ENCODE measurements around the gene FGF1. TPM values are rescaled to one million over a fixed set of nuclear protein-coding genes. Genes with fewer than 3 reads are reported as not detected.

Gene FGF1
- total RNA-seq, 1 experiment from 2014 or later: 3.2 TPM

DNA sequence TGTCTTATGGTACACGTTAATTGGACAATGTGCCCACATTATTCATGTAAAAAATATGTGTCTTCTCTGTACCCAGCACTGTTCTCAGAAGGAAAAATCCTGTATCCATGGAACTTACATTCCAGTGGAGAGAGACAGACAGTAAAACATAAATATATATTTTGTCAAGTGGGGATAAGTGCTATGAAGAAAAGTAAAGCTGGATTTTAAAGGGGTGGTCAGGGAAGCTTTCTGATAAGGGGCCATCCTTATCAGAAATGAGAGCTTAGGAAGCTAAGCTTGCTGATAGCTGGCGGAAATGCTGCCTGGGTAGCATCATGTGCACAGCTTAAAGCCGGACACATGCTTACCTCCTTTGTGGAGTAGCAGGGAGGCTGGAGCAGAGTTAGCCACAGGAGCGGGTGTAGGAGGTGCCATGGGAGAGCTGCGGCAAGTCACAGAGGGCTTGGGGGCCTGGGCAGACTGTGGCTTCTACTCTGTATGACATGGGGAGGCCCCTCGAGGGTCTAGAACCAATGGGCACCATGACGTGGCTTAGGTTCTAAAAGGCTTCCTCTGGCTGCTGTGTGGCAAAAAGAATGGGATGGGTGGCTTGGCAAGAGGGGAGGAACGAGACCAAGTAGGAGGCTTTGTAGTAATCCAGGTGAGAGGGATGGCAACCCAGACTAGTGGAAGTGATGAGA, 141.7 kb downstream of the FGF1 start:
- Histone ChIP-seq H2AFZ (ENCODE audit: low read length) (no peak overlapping the region), H2AK5ac (ENCODE audit: insufficient read length, low read length) (no peak overlapping the region), H2BK120ac (ENCODE audit: low read depth, low read length, poor library complexity, severe bottlenecking) (no peak overlapping the region), H3K27ac (ENCODE audit: insufficient read length, low read depth, low read length) (no peak overlapping the region), H2BK15ac (ENCODE audit: low read depth, low read length) (no peak overlapping the region), H3K4ac (ENCODE audit: low read depth, low read length) (no peak overlapping the region), H3K4me1 (ENCODE audit: insufficient read depth, low read length) (peaks cover 7% of the 10 kb centered on the region; the same call in 1 of the 2 replicates), H3K23ac (ENCODE audit: insufficient read length, low read depth, low read length) (no peak overlapping the region), H3K9ac (ENCODE audit: extremely low read depth, insufficient read length, low read length) (no peak overlapping the region), H3K27me3 (ENCODE audit: insufficient read depth, low read length) (no peaks in the 10 kb centered on the region), H2BK20ac (ENCODE audit: low read depth, low read length, poor library complexity, severe bottlenecking) (no peak overlapping the region), H3K9me3 (ENCODE audit: control insufficient read depth, low read depth, low read length) (no peaks in the 10 kb centered on the region), H4K8ac (replicated peaks; ENCODE audit: insufficient read length, low read depth, low read length) (no peak overlapping the region), H4K5ac (ENCODE audit: insufficient read length, low read depth, low read length) (no peak overlapping the region), H3K79me1 (ENCODE audit: insufficient read depth, low read depth, low read length, poor library complexity, severe bottlenecking) (no peaks in the 10 kb centered on the region), H3K79me2 (ENCODE audit: insufficient read depth, low read length) (no peaks in the 10 kb centered on the region), H2BK5ac (ENCODE audit: insufficient read length, low read length) (no peak overlapping the region), H3K56ac (ENCODE audit: insufficient read length, low read depth, low read length) (no peak overlapping the region), H2BK12ac (ENCODE audit: insufficient read length, low read depth, low read length) (no peak overlapping the region), H3K4me2 (ENCODE audit: insufficient read depth, insufficient read length, low read length) (no peak overlapping the region), H4K20me1 (ENCODE audit: control insufficient read depth, insufficient read depth, insufficient read length) (no peaks in the 10 kb centered on the region), H4K91ac (ENCODE audit: insufficient read length, low read depth, low read length) (no peak overlapping the region), H3K23me2 (ENCODE audit: insufficient read length, low read depth, low read length, poor library complexity, severe bottlenecking) (no peaks in the 10 kb centered on the region), H3K18ac (ENCODE audit: insufficient read length, low read depth, low read length) (no peak overlapping the region), H3K14ac (ENCODE audit: insufficient read depth, low read length) (no peak overlapping the region), H3T11ph (ENCODE audit: low read length) (no peak overlapping the region)
- Mint-ChIP-seq H3K4me3 (no peak overlapping the region), H3K27ac (peak overlapping the region in 1 of 3 experiments; percentile 3; a peak in 1 of 7 replicates), H3K4me1 (peaks cover 29 to 34% of the 10 kb centered on the region in 2 experiments), H3K27me3 (ENCODE audit: low read depth) (no peaks in the 10 kb centered on the region), H3K36me3 (ENCODE audit: insufficient read depth in 1 of 3, low read depth in 3 of 3) (no peaks in the 10 kb centered on the region), H3K9me3 (no peaks in the 10 kb centered on the region)
- WGBS (ENCODE audit: extremely low coverage, insufficient read length, low lambda C conversion rate): no CpG with 5 or more reads among the region's 8 CpGs
- DNase-seq: no peak
- TF ChIP-seq CTCF (conservative IDR thresholded peaks at IDR 0.05): no peak
